H1 (cell line): Measurements from ENCODE around the gene PTPRH. TPM values are rescaled to one million over a fixed set of nuclear protein-coding genes. Genes with fewer than 3 reads are reported as not detected.

Experiments used
- CTCF ChIA-PET: fragments of 300-600 bp; sonication (Branson Sonifier 250); formaldehyde crosslinking; loops from one replicate; lab custom pipeline; 2021; ENCODE audit not compliant: partially characterized antibody; lab: Charles Lee
- POLR2A ChIA-PET: fragments of 300-600 bp; sonication (Branson Sonifier 250); formaldehyde crosslinking; loops from one replicate; lab custom pipeline; 2021; ENCODE audit warnings: inconsistent platforms; ENCODE audit not compliant: partially characterized antibody; lab: Charles Lee
- DNase-seq, 2 experiments: peaks; one replicate each; pipeline versions ENCODE4 v3.0.0 to v3.0.0-alpha.2; 2010 to 2022; ENCODE audit warnings: low spot score in 2 of 2, low read depth in 1 of 2, mixed read lengths in 1 of 2
- FAIRE-seq: peaks from 2 replicates; lab custom pipeline; 2011; peaks lifted over from hg19 to GRCh38; lab: Jason Lieb, UNC
- H2AFZ ChIP-seq: 2 replicates; pipeline ENCODE4 v1.8.1; 2012; ENCODE audit warnings: low read length, inconsistent platforms
- H2AK5ac ChIP-seq: 2 replicates; pipeline ENCODE4 v1.6.1; 2013; ENCODE audit warnings: low read depth, low read length
- H2BK120ac ChIP-seq: replicated peaks from 2 replicates; pipeline ENCODE3; 2013; ENCODE audit warnings: low read depth, low read length, inconsistent platforms
- H2BK12ac ChIP-seq: 2 replicates; pipeline ENCODE4 v1.6.1; 2013; ENCODE audit warnings: low read depth, low read length
- H2BK15ac ChIP-seq: 2 replicates; pipeline ENCODE4 v1.6.1; 2013; ENCODE audit warnings: low read length
- H2BK20ac ChIP-seq: 2 replicates; pipeline ENCODE4 v1.6.1; 2013; ENCODE audit warnings: low read length
- H2BK5ac ChIP-seq: 2 replicates; pipeline ENCODE4 v1.6.1; 2013; ENCODE audit warnings: low read depth, low read length
- H3K14ac ChIP-seq: 2 replicates; pipeline ENCODE4 v1.6.1; 2013; ENCODE audit warnings: inconsistent platforms; ENCODE audit not compliant: insufficient read length
- H3K18ac ChIP-seq: 2 replicates; pipeline ENCODE4 v1.6.1; 2013; ENCODE audit warnings: low read length; ENCODE audit errors: extremely low read depth
- H3K23ac ChIP-seq: 2 replicates; pipeline ENCODE4 v1.6.1; 2013; ENCODE audit warnings: inconsistent platforms; ENCODE audit not compliant: insufficient read length
- H3K23me2 ChIP-seq: 2 replicates; pipeline ENCODE4 v1.6.1; 2013; ENCODE audit warnings: low read depth, low read length
- H3K27ac ChIP-seq: 2 replicates; pipeline ENCODE4 v1.6.1; 2011; ENCODE audit warnings: low read depth, low read length, inconsistent platforms
- H3K27me3 ChIP-seq, 4 experiments: replicated peaks in 1 of 4; 1 replicate in 1 of 4; 2 replicates in 3 of 4; pipeline versions ENCODE4 v1.6.1 to v1.8.1; 2011 to 2013; ENCODE audit warnings: low read length in 3 of 4, mild to moderate bottlenecking in 3 of 4, inconsistent platforms in 2 of 4, mixed read lengths in 2 of 4, moderate library complexity in 1 of 4; ENCODE audit not compliant: control insufficient read depth in 3 of 4, insufficient read depth in 3 of 4; ENCODE audit errors: extremely low read depth in 1 of 4
- H3K36me3 ChIP-seq, 4 experiments: 2 replicates each; pipeline versions ENCODE4 v1.6.1 to v1.8.1; 2011 to 2013; ENCODE audit warnings: mild to moderate bottlenecking in 4 of 4, low read length in 3 of 4, moderate library complexity in 2 of 4, control low read depth in 1 of 4, inconsistent platforms in 1 of 4; ENCODE audit not compliant: insufficient read depth in 4 of 4, control insufficient read depth in 2 of 4
- H3K4ac ChIP-seq: replicated peaks from 2 replicates; pipeline ENCODE3; 2013; ENCODE audit warnings: low read length, low read depth, mixed read lengths, inconsistent platforms; ENCODE audit not compliant: insufficient read length
- H3K4me1 ChIP-seq, 4 experiments: replicated peaks in 1 of 4; 1 replicate in 1 of 4; 2 replicates in 3 of 4; pipeline versions ENCODE4 v1.6.1 to v1.8.1; 2011 to 2013; ENCODE audit warnings: low read length in 3 of 4, inconsistent platforms in 2 of 4, mixed read lengths in 1 of 4; ENCODE audit not compliant: insufficient read depth in 4 of 4, control insufficient read depth in 3 of 4
- H3K4me2 ChIP-seq, 2 experiments: 2 replicates each; pipeline versions ENCODE4 v1.6.1 to v1.8.1; 2011 to 2013; ENCODE audit warnings: low read depth in 2 of 2, low read length in 2 of 2, control low read depth in 1 of 2, inconsistent platforms in 1 of 2, mild to moderate bottlenecking in 1 of 2; ENCODE audit not compliant: insufficient read depth in 1 of 2
- H3K4me3 ChIP-seq, 4 experiments: fragments of 200-600, 300-600 bp in 1 of 4; sonication (generic), shearing (Covaris generic), sonication (Bioruptor Twin) in 1 of 4; 2 replicates each; pipeline versions ENCODE4 v1.5.1 to v1.8.1; 2011 to 2016; ENCODE audit warnings: low read length in 4 of 4, low read depth in 3 of 4, control low read depth in 2 of 4, inconsistent platforms in 2 of 4, mild to moderate bottlenecking in 2 of 4, mixed read lengths in 1 of 4, moderate library complexity in 1 of 4; ENCODE audit not compliant: insufficient read depth in 2 of 4; ENCODE audit errors: extremely low read depth in 1 of 4
- H3K56ac ChIP-seq: replicated peaks from 2 replicates; pipeline ENCODE3; 2013; ENCODE audit warnings: low read depth, mild to moderate bottlenecking, mixed read lengths, low read length, inconsistent platforms; ENCODE audit not compliant: insufficient read length
- H3K79me1 ChIP-seq: 2 replicates; pipeline ENCODE4 v1.6.1; 2013; ENCODE audit warnings: low read depth, low read length, control low read depth
- H3K79me2 ChIP-seq, 2 experiments: 2 replicates each; pipeline versions ENCODE4 v1.6.1 to v1.8.1; 2012 to 2013; ENCODE audit warnings: low read length in 2 of 2, mild to moderate bottlenecking in 2 of 2, inconsistent platforms in 1 of 2; ENCODE audit not compliant: insufficient read depth in 2 of 2, control insufficient read depth in 1 of 2
- H3K9ac ChIP-seq, 4 experiments: replicated peaks in 1 of 4; 1 replicate in 1 of 4; 2 replicates in 3 of 4; pipeline versions ENCODE4 v1.6.1 to v1.8.1; 2011 to 2013; ENCODE audit warnings: low read depth in 3 of 4, low read length in 3 of 4, control low read depth in 2 of 4, mild to moderate bottlenecking in 2 of 4, moderate library complexity in 2 of 4, inconsistent platforms in 1 of 4; ENCODE audit errors: extremely low read depth in 1 of 4
- H3K9me3 ChIP-seq, 2 experiments: 2 replicates each; pipeline versions ENCODE4 v1.6.1 to v1.8.1; 2012 to 2013; ENCODE audit warnings: mild to moderate bottlenecking in 2 of 2, moderate library complexity in 2 of 2, control low read depth in 1 of 2, inconsistent platforms in 1 of 2, low read depth in 1 of 2, low read length in 1 of 2, mixed read lengths in 1 of 2; ENCODE audit not compliant: insufficient read depth in 2 of 2
- H4K20me1 ChIP-seq, 2 experiments: replicated peaks in 1 of 2; 2 replicates each; pipeline versions ENCODE3 to v1.8.1; 2011 to 2013; ENCODE audit warnings: inconsistent platforms in 2 of 2, low read length in 2 of 2, mild to moderate bottlenecking in 1 of 2; ENCODE audit not compliant: insufficient read depth in 2 of 2, control insufficient read depth in 1 of 2
- H4K5ac ChIP-seq: 2 replicates; pipeline ENCODE4 v1.6.1; 2013; ENCODE audit warnings: low read length, low read depth, mixed read lengths, inconsistent platforms; ENCODE audit not compliant: insufficient read length
- H4K8ac ChIP-seq: 2 replicates; pipeline ENCODE4 v1.8.0; 2013; ENCODE audit warnings: mild to moderate bottlenecking, moderate library complexity, low read length, inconsistent platforms; ENCODE audit not compliant: insufficient read depth; ENCODE audit errors: extremely low read depth
- H4K91ac ChIP-seq: replicated peaks from 2 replicates; pipeline ENCODE3; 2013; ENCODE audit warnings: low read length, mixed read lengths, inconsistent platforms; ENCODE audit not compliant: insufficient read length
- CTBP2 ChIP-seq: IDR thresholded peaks from 2 replicates; pipeline ENCODE4 v1.7.0; 2011; ENCODE audit warnings: borderline replicate concordance, mild to moderate bottlenecking, moderate library complexity, mixed read lengths, low read length; ENCODE audit not compliant: insufficient read depth, insufficient read length
- EP300 ChIP-seq, 2 experiments: IDR thresholded peaks; 1 replicate in 1 of 2; 2 replicates in 1 of 2; pipeline ENCODE4 v1.6.1; 2011 to 2012; ENCODE audit warnings: low read depth in 2 of 2, low read length in 2 of 2, mild to moderate bottlenecking in 2 of 2, borderline replicate concordance in 1 of 2, inconsistent platforms in 1 of 2, moderate library complexity in 1 of 2
- HDAC2 ChIP-seq, 2 experiments: fragments of 300-600 bp in 1 of 2; sonication (generic) in 1 of 2; IDR thresholded peaks; 2 replicates each; pipeline ENCODE4 v1.6.1; 2011 to 2012; ENCODE audit warnings: low read depth in 2 of 2, low read length in 2 of 2, mild to moderate bottlenecking in 2 of 2, moderate library complexity in 2 of 2, borderline replicate concordance in 1 of 2, inconsistent platforms in 1 of 2
- JUN ChIP-seq: IDR thresholded peaks from 2 replicates; pipeline ENCODE4 v1.6.1; 2011; ENCODE audit warnings: low read depth, mild to moderate bottlenecking, improper control_type of control experiment, low read length
- JUND ChIP-seq: IDR thresholded peaks from 2 replicates; pipeline ENCODE4 v1.6.1; 2011; ENCODE audit warnings: mild to moderate bottlenecking, improper control_type of control experiment, low read length
- KDM4A ChIP-seq: IDR thresholded peaks from one replicate; pipeline ENCODE4 v1.7.1; 2012; ENCODE audit warnings: low read depth, mild to moderate bottlenecking, moderate library complexity, low read length, inconsistent platforms; ENCODE audit not compliant: severe bottlenecking
- MAFK ChIP-seq: IDR thresholded peaks from 2 replicates; pipeline ENCODE4 v1.6.1; 2012; ENCODE audit warnings: low read depth, mild to moderate bottlenecking, improper control_type of control experiment, low read length
- NANOG ChIP-seq: IDR thresholded peaks from 2 replicates; pipeline ENCODE4 v1.6.1; 2011; ENCODE audit warnings: low read length, low read depth, mild to moderate bottlenecking, inconsistent platforms; ENCODE audit not compliant: insufficient read depth, poor library complexity, severe bottlenecking
- POU5F1 ChIP-seq: IDR thresholded peaks from 2 replicates; pipeline ENCODE4 v1.6.1; 2011; ENCODE audit warnings: low read depth, mild to moderate bottlenecking, low read length, moderate library complexity
- SP2 ChIP-seq: IDR thresholded peaks from 2 replicates; pipeline ENCODE4 v1.6.1; 2012; ENCODE audit warnings: mild to moderate bottlenecking, low read length, inconsistent platforms
- TAF1 ChIP-seq: IDR thresholded peaks from 2 replicates; pipeline ENCODE4 v1.6.1; 2011; ENCODE audit warnings: mild to moderate bottlenecking, low read depth, low read length
- WGBS, 2 experiments: shearing (Covaris generic) in 1 of 2; methylation state at CpG; one replicate each; pipeline versions ENCODE4 v1.1.6 to v1.1.7; 2013 to 2015; ENCODE audit warnings: low lambda C conversion rate in 2 of 2, mixed read lengths in 2 of 2, inconsistent platforms in 1 of 2, low coverage in 1 of 2, missing lambda C conversion rate in 1 of 2; ENCODE audit not compliant: insufficient replicate concordance in 2 of 2, insufficient coverage in 1 of 2, insufficient read length in 1 of 2; ENCODE audit errors: extremely low coverage in 1 of 2, missing lambda C conversion rate in 1 of 2; 5-methylcytosine and 5-hydroxymethylcytosine counted together
- polyA plus RNA-seq, 7 experiments: library from polyadenylated mRNA; depleted of rRNA in 3 of 7; stranded (reverse) in 5 of 7; unstranded in 2 of 7; fragments of >200 nt in 5 of 7; fragments of 200-250 nt in 2 of 7; gene quantifications; 1 replicate in 5 of 7; 2 replicates in 1 of 7; 4 replicates in 1 of 7; pipeline versions ENCODE4 v1.2.1 to v1.2.3, GENCODE V29; 2011 to 2013; ENCODE audit warnings: missing spikeins in 2 of 7, mixed read lengths in 2 of 7
- total RNA-seq: library from RNA; stranded (reverse); fragmentation: NEBNext Ultra II Directional; extraction: Animal tissue kit (Norgen Biotek cat#: 25700); gene quantifications from 2 replicates; pipeline ENCODE4 v1.2.1, GENCODE V29; 2021
- TF ChIP-seq, protein P1 (sequence below): IDR thresholded peaks from 2 replicates; pipeline ENCODE4 v1.6.1; 2012; ENCODE audit warnings: low read length, inconsistent platforms

Gene PTPRH
- total and polyA plus RNA-seq, 2 of the 8 experiments (the other 6 are each of a cell fraction or from before 2014, with no cell fraction given) = 0.30 to 0.39 TPM

GRCh38 chr19:55229789-55230182 lies 20.5 kb upstream of the PTPRH start:
- no peak overlapping the region for H3K4ac ChIP-seq
- H2BK20ac ChIP-seq = no peak overlapping the region
- H4K91ac ChIP-seq = no peak overlapping the region
- H3K18ac ChIP-seq = no peak overlapping the region
- H3K9me3 ChIP-seq = no peaks in the 10 kb centered on the region
- CTCF ChIA-PET = no interaction called here
- no peak for FAIRE-seq
- no peak overlapping the region for H3K14ac ChIP-seq
- no peaks in the 10 kb centered on the region for H3K23me2 ChIP-seq
- no peak for DNase-seq
- no peaks in the 10 kb centered on the region for H3K27me3 ChIP-seq
- H4K20me1 ChIP-seq = peaks cover 1 to 23% of the 10 kb centered on the region in 2 experiments
- H2AK5ac ChIP-seq = no peak overlapping the region
- H3K56ac ChIP-seq = no peak overlapping the region
- H3K4me1 ChIP-seq = no peaks in the 10 kb centered on the region
- no peak overlapping the region for H2BK5ac ChIP-seq
- no peak overlapping the region for H2BK120ac ChIP-seq
- no peak overlapping the region for H2BK15ac ChIP-seq
- H3K79me2 ChIP-seq = no peaks in the 10 kb centered on the region
- no peak overlapping the region for H3K23ac ChIP-seq
- POLR2A ChIA-PET = interaction anchor here (0.7 to 1.9 kb wide), 3 partner anchors 17 to 178 kb away, joined by 3 to 10 read pairs (median 3); partner anchors contain the start of gene UBE2S
- H4K5ac ChIP-seq = no peak overlapping the region
- TF ChIP-seq SP2 (no peak), HDAC2 (IDR thresholded peaks at IDR 0.05; ENCODE audit: borderline replicate concordance in 1 of 2, low read depth in 2 of 2, low read length in 2 of 2) (no peak), KDM4A (no peak), EP300 (IDR thresholded peaks at IDR 0.05; ENCODE audit: borderline replicate concordance in 1 of 2, low read depth in 2 of 2, low read length in 2 of 2) (no peak), CTBP2 (no peak), MAFK (no peak), JUN (no peak), NANOG (no peak), POU5F1 (no peak), TAF1 (no peak), JUND (no peak)
- TF ChIP-seq, protein P1, sequence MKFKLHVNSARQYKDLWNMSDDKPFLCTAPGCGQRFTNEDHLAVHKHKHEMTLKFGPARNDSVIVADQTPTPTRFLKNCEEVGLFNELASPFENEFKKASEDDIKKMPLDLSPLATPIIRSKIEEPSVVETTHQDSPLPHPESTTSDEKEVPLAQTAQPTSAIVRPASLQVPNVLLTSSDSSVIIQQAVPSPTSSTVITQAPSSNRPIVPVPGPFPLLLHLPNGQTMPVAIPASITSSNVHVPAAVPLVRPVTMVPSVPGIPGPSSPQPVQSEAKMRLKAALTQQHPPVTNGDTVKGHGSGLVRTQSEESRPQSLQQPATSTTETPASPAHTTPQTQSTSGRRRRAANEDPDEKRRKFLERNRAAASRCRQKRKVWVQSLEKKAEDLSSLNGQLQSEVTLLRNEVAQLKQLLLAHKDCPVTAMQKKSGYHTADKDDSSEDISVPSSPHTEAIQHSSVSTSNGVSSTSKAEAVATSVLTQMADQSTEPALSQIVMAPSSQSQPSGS = no peak
- peaks cover 6 to 20% (median 15%) of the 10 kb centered on the region in 4 experiments; a peak in 6 of 8 replicates for H3K36me3 ChIP-seq
- H2BK12ac ChIP-seq = no peak overlapping the region
- H3K79me1 ChIP-seq = no peaks in the 10 kb centered on the region; the same call in 1 of the 2 replicates
- no peak overlapping the region for H3K4me3 ChIP-seq
- H4K8ac ChIP-seq = no peak overlapping the region
- H2AFZ ChIP-seq = no peak overlapping the region
- 93% methylated on average over 17 of the region's 17 CpGs; no CpG with 5 or more reads in 1 of the 2 experiments for WGBS, 2 experiments
- H3K27ac ChIP-seq = no peak overlapping the region
- H3K9ac ChIP-seq = no peak overlapping the region
- no peak overlapping the region for H3K4me2 ChIP-seq
